ENCODE data around the gene CLCN3. TPM values are rescaled to one million over a fixed set of nuclear protein-coding genes. Genes with fewer than 3 reads are reported as not detected.
"Not testable (repeated sequence)": the region's sequence is repeated elsewhere in the genome, so short reads cannot be mapped to it uniquely, and the experiment has no call there.

Gene CLCN3
- total RNA-seq, 3 donors from 2014 or later = 68.2 to 127 (median 125) TPM

- H3K36me3 ChIP-seq (ENCODE audit: low read depth) = no peaks in the 10 kb centered on the region
- no peaks in the 10 kb centered on the region for H3K9me3 ChIP-seq
- peaks cover 2% of the 10 kb centered on the region for H3K4me1 ChIP-seq (ENCODE audit: low read depth)
- TF ChIP-seq, protein P1, sequence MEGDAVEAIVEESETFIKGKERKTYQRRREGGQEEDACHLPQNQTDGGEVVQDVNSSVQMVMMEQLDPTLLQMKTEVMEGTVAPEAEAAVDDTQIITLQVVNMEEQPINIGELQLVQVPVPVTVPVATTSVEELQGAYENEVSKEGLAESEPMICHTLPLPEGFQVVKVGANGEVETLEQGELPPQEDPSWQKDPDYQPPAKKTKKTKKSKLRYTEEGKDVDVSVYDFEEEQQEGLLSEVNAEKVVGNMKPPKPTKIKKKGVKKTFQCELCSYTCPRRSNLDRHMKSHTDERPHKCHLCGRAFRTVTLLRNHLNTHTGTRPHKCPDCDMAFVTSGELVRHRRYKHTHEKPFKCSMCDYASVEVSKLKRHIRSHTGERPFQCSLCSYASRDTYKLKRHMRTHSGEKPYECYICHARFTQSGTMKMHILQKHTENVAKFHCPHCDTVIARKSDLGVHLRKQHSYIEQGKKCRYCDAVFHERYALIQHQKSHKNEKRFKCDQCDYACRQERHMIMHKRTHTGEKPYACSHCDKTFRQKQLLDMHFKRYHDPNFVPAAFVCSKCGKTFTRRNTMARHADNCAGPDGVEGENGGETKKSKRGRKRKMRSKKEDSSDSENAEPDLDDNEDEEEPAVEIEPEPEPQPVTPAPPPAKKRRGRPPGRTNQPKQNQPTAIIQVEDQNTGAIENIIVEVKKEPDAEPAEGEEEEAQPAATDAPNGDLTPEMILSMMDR (IDR thresholded peaks at IDR 0.05) = no peak
- DNase-seq = no peak
- no peak overlapping the region for H3K4me3 ChIP-seq
- no peak for ATAC-seq
- intact Hi-C loops (cut with DNase I, micrococcal nuclease) = no loop called here
Measured at GRCh38 chr4:169675825-169676224, 55.4 kb downstream of the CLCN3 start.

DNA sequence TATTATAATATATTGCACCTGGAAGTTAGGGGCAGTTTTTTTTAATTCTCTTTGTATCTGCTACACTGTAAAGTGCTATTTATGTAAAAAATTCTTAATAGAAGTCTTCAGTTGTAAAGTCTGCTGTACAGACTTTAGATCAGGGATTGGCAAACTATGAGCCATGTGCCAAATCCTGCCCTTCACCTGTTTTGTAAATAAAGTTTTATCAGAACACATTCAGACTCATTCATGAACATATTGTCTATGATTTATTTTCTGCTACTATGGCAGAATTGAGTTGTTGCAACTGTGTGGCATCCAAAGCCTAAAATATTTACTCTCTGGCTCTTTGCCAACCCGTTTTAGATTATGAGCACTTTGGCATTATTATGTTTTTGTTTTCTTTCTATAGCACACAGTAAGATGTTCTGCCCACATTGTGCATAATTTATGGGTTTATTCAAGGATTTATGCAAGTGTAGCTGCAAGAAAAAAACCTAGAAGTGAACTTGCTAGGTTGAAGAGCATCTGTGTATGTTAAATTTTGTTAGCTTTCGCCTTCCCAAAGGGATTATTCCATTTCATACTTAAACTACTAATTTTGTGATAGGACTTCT is 56.9 kb downstream of the CLCN3 start:
- intact Hi-C loops (cut with DNase I, micrococcal nuclease) = no loop called here
- TF ChIP-seq, protein P1 (IDR thresholded peaks at IDR 0.05) = no peak
- H3K4me1 ChIP-seq (ENCODE audit: low read depth) = peaks cover 2% of the 10 kb centered on the region
- H3K4me3 ChIP-seq = no peak overlapping the region
- no peaks in the 10 kb centered on the region for H3K9me3 ChIP-seq
- DNase-seq = no peak
- no peaks in the 10 kb centered on the region for H3K36me3 ChIP-seq (ENCODE audit: low read depth)
- no peak for ATAC-seq

GRCh38 chr4:169678486-169678885 is 58.1 kb downstream of the CLCN3 start:
- intact Hi-C loops (cut with DNase I, micrococcal nuclease); H3K4me1 ChIP-seq (ENCODE audit: low read depth); H3K36me3 ChIP-seq (ENCODE audit: low read depth); H3K9me3 ChIP-seq; DNase-seq; ATAC-seq; H3K4me3 ChIP-seq: not testable (repeated sequence)

- H3K36me3 ChIP-seq (ENCODE audit: low read depth); intact Hi-C loops (cut with DNase I, micrococcal nuclease); H3K4me3 ChIP-seq; DNase-seq; ATAC-seq; H3K4me1 ChIP-seq (ENCODE audit: low read depth); H3K9me3 ChIP-seq: not testable (repeated sequence)
Measured at GRCh38 chr4:169678951-169679591, 58.7 kb downstream of the CLCN3 start.

- ATAC-seq = no peak
- Histone ChIP-seq H3K36me3 (ENCODE audit: low read depth) (no peaks in the 10 kb centered on the region), H3K4me1 (ENCODE audit: low read depth) (no peaks in the 10 kb centered on the region), H3K9me3 (no peaks in the 10 kb centered on the region), H3K4me3 (no peak overlapping the region)
- intact Hi-C loops (cut with DNase I, micrococcal nuclease) = no loop called here
- no peak for DNase-seq
- TF ChIP-seq, protein P1 (IDR thresholded peaks at IDR 0.05) = no peak
Measured at GRCh38 chr4:169682372-169683047, 62.1 kb downstream of the CLCN3 start.

- intact Hi-C loops (cut with DNase I, micrococcal nuclease) = no loop called here
- H3K9me3 ChIP-seq = no peaks in the 10 kb centered on the region
- no peaks in the 10 kb centered on the region for H3K4me1 ChIP-seq (ENCODE audit: low read depth)
- TF ChIP-seq, protein P1 (IDR thresholded peaks at IDR 0.05) = no peak
- ATAC-seq (no peak), DNase-seq (no peak)
- no peak overlapping the region for H3K4me3 ChIP-seq
- H3K36me3 ChIP-seq (ENCODE audit: low read depth) = no peaks in the 10 kb centered on the region
Measured at GRCh38 chr4:169689681-169690080, 69.3 kb downstream of the CLCN3 start.
